ENCODE data around the gene KLHL5.

The KLHL5 gene

GRCh38 chr4:39053983-39054382, 8.0 kb upstream of the KLHL5 start:
- Histone ChIP-seq H3K9ac (ENCODE audit: low read length) (no peak overlapping the region), H3K79me1 (replicated peaks; ENCODE audit: low read length, poor library complexity, severe bottlenecking) (peaks cover 2% of the 10 kb centered on the region), H3K27me3 (ENCODE audit: control insufficient read depth in 1 of 2, insufficient read depth in 1 of 2, low read length in 2 of 2) (no peaks in the 10 kb centered on the region), H2BK5ac (ENCODE audit: low read depth, low read length, poor library complexity, severe bottlenecking) (no peak overlapping the region), H2AK5ac (ENCODE audit: low read length, severe bottlenecking) (no peak overlapping the region), H4K8ac (ENCODE audit: low read length) (no peak overlapping the region), H3K14ac (ENCODE audit: low read length in 2 of 2) (no peak overlapping the region), H3K4me3 (ENCODE audit: insufficient read depth in 1 of 2, low read depth in 1 of 2, low read length in 2 of 2) (no peak overlapping the region), H3K23ac (ENCODE audit: low read length in 2 of 2) (no peak overlapping the region), H3K4me1 (ENCODE audit: control insufficient read depth, insufficient read depth, low read depth, low read length) (peaks cover 1% of the 10 kb centered on the region), H2BK15ac (ENCODE audit: low read depth, poor library complexity, severe bottlenecking) (no peak overlapping the region), H2BK12ac (ENCODE audit: low read length in 2 of 2) (no peak overlapping the region), H3K18ac (ENCODE audit: low read depth in 1 of 2, low read length in 2 of 2) (no peak overlapping the region), H3K36me3 (ENCODE audit: control insufficient read depth in 1 of 2, insufficient read depth in 2 of 2, low read depth in 1 of 2, low read length in 2 of 2) (peaks cover 0 to under 1% of the 10 kb centered on the region in 2 experiments), H2AFZ (ENCODE audit: low read depth, low read length) (no peak overlapping the region), H4K91ac (ENCODE audit: low read length) (no peak overlapping the region), H3K9me3 (ENCODE audit: control insufficient read depth, low read length) (no peaks in the 10 kb centered on the region), H3K27ac (ENCODE audit: low read length, poor library complexity, severe bottlenecking) (no peak overlapping the region), H3K4ac (ENCODE audit: low read depth in 1 of 2, low read length in 2 of 2) (no peak overlapping the region), H2BK120ac (ENCODE audit: low read depth, low read length) (no peak overlapping the region), H3K4me2 (ENCODE audit: low read length, poor library complexity, severe bottlenecking) (no peak overlapping the region)
- 100% methylated on average over 2 of the region's 4 CpGs for WGBS
- no peak for DNase-seq

GRCh38 chr4:39054497-39054896, 7.5 kb upstream of the KLHL5 start:
- Histone ChIP-seq H3K79me1 (replicated peaks; ENCODE audit: low read length, poor library complexity, severe bottlenecking) (peaks cover 2% of the 10 kb centered on the region), H3K4me1 (ENCODE audit: control insufficient read depth, insufficient read depth, low read depth, low read length) (peaks cover 1% of the 10 kb centered on the region), H3K27me3 (ENCODE audit: control insufficient read depth in 1 of 2, insufficient read depth in 1 of 2, low read length in 2 of 2) (no peaks in the 10 kb centered on the region), H2BK5ac (ENCODE audit: low read depth, low read length, poor library complexity, severe bottlenecking) (no peak overlapping the region), H3K9me3 (ENCODE audit: control insufficient read depth, low read length) (no peaks in the 10 kb centered on the region), H3K14ac (ENCODE audit: low read length in 2 of 2) (no peak overlapping the region), H3K27ac (ENCODE audit: low read length, poor library complexity, severe bottlenecking) (peak overlapping the region; percentile 11), H4K91ac (ENCODE audit: low read length) (no peak overlapping the region), H2AFZ (ENCODE audit: low read depth, low read length) (no peak overlapping the region), H3K9ac (ENCODE audit: low read length) (no peak overlapping the region), H3K4me2 (ENCODE audit: low read length, poor library complexity, severe bottlenecking) (no peak overlapping the region), H2BK120ac (ENCODE audit: low read depth, low read length) (no peak overlapping the region), H3K4me3 (ENCODE audit: insufficient read depth in 1 of 2, low read depth in 1 of 2, low read length in 2 of 2) (no peak overlapping the region), H3K4ac (ENCODE audit: low read depth in 1 of 2, low read length in 2 of 2) (no peak overlapping the region), H3K23ac (ENCODE audit: low read length in 2 of 2) (no peak overlapping the region), H2BK15ac (ENCODE audit: low read depth, poor library complexity, severe bottlenecking) (no peak overlapping the region), H4K8ac (ENCODE audit: low read length) (no peak overlapping the region), H3K36me3 (ENCODE audit: control insufficient read depth in 1 of 2, insufficient read depth in 2 of 2, low read depth in 1 of 2, low read length in 2 of 2) (no peaks in the 10 kb centered on the region), H2AK5ac (ENCODE audit: low read length, severe bottlenecking) (no peak overlapping the region), H3K18ac (ENCODE audit: low read depth in 1 of 2, low read length in 2 of 2) (peak overlapping the region in 1 of 2 experiments; percentile 11), H2BK12ac (ENCODE audit: low read length in 2 of 2) (no peak overlapping the region)
- peak; percentile 40 for DNase-seq
- 94% methylated on average over 1 of the region's 3 CpGs for whole genome bisulfite sequencing

- H3K4me1 ChIP-seq (ENCODE audit: control insufficient read depth, insufficient read depth, low read depth, low read length) = peaks cover 1% of the 10 kb centered on the region
- no peak overlapping the region for H3K4me2 ChIP-seq (ENCODE audit: low read length, poor library complexity, severe bottlenecking)
- H4K8ac ChIP-seq (ENCODE audit: low read length) = no peak overlapping the region
- no peak overlapping the region for H3K4ac ChIP-seq (ENCODE audit: low read depth in 1 of 2, low read length in 2 of 2)
- H2BK5ac ChIP-seq (ENCODE audit: low read depth, low read length, poor library complexity, severe bottlenecking) = no peak overlapping the region
- DNase-seq = no peak
- H2BK12ac ChIP-seq (ENCODE audit: low read length in 2 of 2) = no peak overlapping the region
- no peak overlapping the region for H3K4me3 ChIP-seq (ENCODE audit: insufficient read depth in 1 of 2, low read depth in 1 of 2, low read length in 2 of 2)
- no peak overlapping the region for H3K14ac ChIP-seq (ENCODE audit: low read length in 2 of 2)
- H2BK120ac ChIP-seq (ENCODE audit: low read depth, low read length) = no peak overlapping the region
- no peak overlapping the region for H2AK5ac ChIP-seq (ENCODE audit: low read length, severe bottlenecking)
- no peaks in the 10 kb centered on the region for H3K36me3 ChIP-seq (ENCODE audit: control insufficient read depth in 1 of 2, insufficient read depth in 2 of 2, low read depth in 1 of 2, low read length in 2 of 2)
- H4K91ac ChIP-seq (ENCODE audit: low read length) = no peak overlapping the region
- H2AFZ ChIP-seq (ENCODE audit: low read depth, low read length) = no peak overlapping the region
- WGBS = 100% methylated on average over 1 of the region's 5 CpGs
- H3K27ac ChIP-seq (ENCODE audit: low read length, poor library complexity, severe bottlenecking) = no peak overlapping the region
- no peak overlapping the region for H3K9ac ChIP-seq (ENCODE audit: low read length)
- no peak overlapping the region for H2BK15ac ChIP-seq (ENCODE audit: low read depth, poor library complexity, severe bottlenecking)
- no peaks in the 10 kb centered on the region for H3K9me3 ChIP-seq (ENCODE audit: control insufficient read depth, low read length)
- no peak overlapping the region for H3K18ac ChIP-seq (ENCODE audit: low read depth in 1 of 2, low read length in 2 of 2)
- H3K79me1 ChIP-seq (replicated peaks; ENCODE audit: low read length, poor library complexity, severe bottlenecking) = peaks cover 6% of the 10 kb centered on the region
- no peak overlapping the region for H3K23ac ChIP-seq (ENCODE audit: low read length in 2 of 2)
- no peaks in the 10 kb centered on the region for H3K27me3 ChIP-seq (ENCODE audit: control insufficient read depth in 1 of 2, insufficient read depth in 1 of 2, low read length in 2 of 2)
Observed at GRCh38 chr4:39056023-39056422, 6.0 kb upstream of the KLHL5 start.

- Histone ChIP-seq H3K18ac (ENCODE audit: low read depth in 1 of 2, low read length in 2 of 2) (no peak overlapping the region), H3K27me3 (ENCODE audit: control insufficient read depth in 1 of 2, insufficient read depth in 1 of 2, low read length in 2 of 2) (no peaks in the 10 kb centered on the region), H2BK120ac (ENCODE audit: low read depth, low read length) (no peak overlapping the region), H2AK5ac (ENCODE audit: low read length, severe bottlenecking) (no peak overlapping the region), H3K9ac (ENCODE audit: low read length) (no peak overlapping the region), H3K79me1 (replicated peaks; ENCODE audit: low read length, poor library complexity, severe bottlenecking) (peaks cover 10% of the 10 kb centered on the region), H3K4me3 (ENCODE audit: insufficient read depth in 1 of 2, low read depth in 1 of 2, low read length in 2 of 2) (no peak overlapping the region), H2BK5ac (ENCODE audit: low read depth, low read length, poor library complexity, severe bottlenecking) (no peak overlapping the region), H3K4me1 (ENCODE audit: control insufficient read depth, insufficient read depth, low read depth, low read length) (no peaks in the 10 kb centered on the region), H4K8ac (ENCODE audit: low read length) (no peak overlapping the region), H2BK12ac (ENCODE audit: low read length in 2 of 2) (no peak overlapping the region), H4K91ac (ENCODE audit: low read length) (no peak overlapping the region), H3K36me3 (ENCODE audit: control insufficient read depth in 1 of 2, insufficient read depth in 2 of 2, low read depth in 1 of 2, low read length in 2 of 2) (no peaks in the 10 kb centered on the region), H3K27ac (ENCODE audit: low read length, poor library complexity, severe bottlenecking) (no peak overlapping the region), H2AFZ (ENCODE audit: low read depth, low read length) (no peak overlapping the region), H3K23ac (ENCODE audit: low read length in 2 of 2) (no peak overlapping the region), H3K9me3 (ENCODE audit: control insufficient read depth, low read length) (no peaks in the 10 kb centered on the region), H3K4me2 (ENCODE audit: low read length, poor library complexity, severe bottlenecking) (no peak overlapping the region), H3K4ac (ENCODE audit: low read depth in 1 of 2, low read length in 2 of 2) (no peak overlapping the region), H3K14ac (ENCODE audit: low read length in 2 of 2) (no peak overlapping the region), H2BK15ac (ENCODE audit: low read depth, poor library complexity, severe bottlenecking) (no peak overlapping the region)
- no peak for DNase-seq
- no CpG with 5 or more reads among the region's 1 CpG for WGBS
Observed at GRCh38 chr4:39061457-39061856, 575 bp upstream of the KLHL5 start.
